HepG2 (cell line): ENCODE data around the gene DLG1. TPM values are rescaled to one million over a fixed set of nuclear protein-coding genes. Genes with fewer than 3 reads are reported as not detected.

Experiments
- ATAC-seq: fragments of 200-7000 bp; cut with Tn5 transposase; 3 replicates; pipeline ENCODE4 v1.9.1; 2020; ENCODE audit warnings: mild to moderate bottlenecking, moderate library complexity
- BruUV-seq: library from RNA; stranded (reverse); fragments of 400-500 nt; replicated peaks from 2 replicates; lab custom pipeline; 2021; lab: Mats Ljungman, UMichigan
- CTCF ChIA-PET: fragments of 300-600 bp; formaldehyde crosslinking; extraction: SDS; loops from one replicate; lab custom pipeline; 2021; ENCODE audit warnings: low total read pairs, inconsistent platforms, low intra/inter-chr PET ratio; lab: Yijun Ruan, JAX
- POLR2A ChIA-PET: fragments of 350-600 bp; sonication (Branson Sonifier 250); formaldehyde crosslinking; loops from one replicate; lab custom pipeline; 2020; ENCODE audit warnings: antibody characterized with exemption, inconsistent platforms; lab: Yijun Ruan, JAX
- DNase-seq: peaks from one replicate; pipeline ENCODE4 v3.0.0-alpha.2; 2015; ENCODE audit warnings: low spot score
- FAIRE-seq: peaks from 3 replicates; lab custom pipeline; 2011; peaks lifted over from hg19 to GRCh38; lab: Jason Lieb, UNC
- H2AFZ ChIP-seq: one replicate; pipeline ENCODE4 v1.6.1; 2011; ENCODE audit warnings: low read length, inconsistent platforms
- H3K27ac ChIP-seq: fragments of 300-600 bp; 3 replicates; pipeline ENCODE4 v1.8.0; 2011; ENCODE audit warnings: mixed run types, mild to moderate bottlenecking, mixed read lengths, low read length, inconsistent platforms; ENCODE audit not compliant: insufficient read depth; ENCODE audit errors: extremely low read length
- H3K27me3 ChIP-seq, 2 experiments: fragments of 200-600 bp in 1 of 2; 2 replicates in 1 of 2; 3 replicates in 1 of 2; pipeline versions ENCODE4 v1.6.0 to v1.8.0; 2011; ENCODE audit warnings: low read length in 2 of 2, mild to moderate bottlenecking in 2 of 2, moderate library complexity in 2 of 2, inconsistent platforms in 1 of 2; ENCODE audit not compliant: insufficient read depth in 2 of 2, control insufficient read depth in 1 of 2
- H3K36me3 ChIP-seq, 2 experiments: fragments of 200-600 bp in 1 of 2; replicated peaks in 1 of 2; 2 replicates in 1 of 2; 3 replicates in 1 of 2; pipeline versions ENCODE4 v1.5.1 to v1.8.0; 2011; ENCODE audit warnings: low read length in 2 of 2, inconsistent platforms in 1 of 2; ENCODE audit not compliant: insufficient read depth in 2 of 2, control insufficient read depth in 1 of 2
- H3K4me1 ChIP-seq: 2 replicates; pipeline ENCODE4 v1.5.1; 2012; ENCODE audit warnings: low read length, inconsistent platforms; ENCODE audit not compliant: insufficient read depth
- H3K4me2 ChIP-seq: 2 replicates; pipeline ENCODE4 v1.6.0; 2011; ENCODE audit warnings: low read depth, low read length, inconsistent platforms
- H3K4me3 ChIP-seq, 3 experiments: fragments of 200-600 bp in 1 of 3; sonication (generic), shearing (Covaris generic) in 1 of 3; replicated peaks in 1 of 3; 2 replicates each; pipeline ENCODE4 v1.5.1; 2011 to 2016; ENCODE audit warnings: low read length in 3 of 3, inconsistent platforms in 2 of 3, low read depth in 2 of 3, mild to moderate bottlenecking in 2 of 3, control low read depth in 1 of 3, mixed read lengths in 1 of 3; ENCODE audit not compliant: insufficient read depth in 1 of 3
- H3K79me2 ChIP-seq: one replicate; pipeline ENCODE4 v1.6.1; 2011; ENCODE audit warnings: low read length, inconsistent platforms; ENCODE audit not compliant: insufficient read depth
- H3K9ac ChIP-seq: 2 replicates; pipeline ENCODE4 v1.6.0; 2011; ENCODE audit warnings: mild to moderate bottlenecking, low read depth, low read length, inconsistent platforms; ENCODE audit not compliant: insufficient read depth
- H3K9me3 ChIP-seq: 2 replicates; pipeline ENCODE4 v1.5.1; 2012; ENCODE audit warnings: mild to moderate bottlenecking, low read length
- H4K20me1 ChIP-seq: 2 replicates; pipeline ENCODE4 v1.6.0; 2011; ENCODE audit warnings: inconsistent platforms, mild to moderate bottlenecking, low read length, moderate library complexity; ENCODE audit not compliant: insufficient read depth
- BCL6 ChIP-seq: IDR thresholded peaks from 2 replicates; pipeline ENCODE4 v1.6.1; 2016; ENCODE audit warnings: missing genetic modification reagents, missing compliant biosample characterization
- BRCA1 ChIP-seq: sonication (generic); formaldehyde crosslinking; IDR thresholded peaks from 2 replicates; pipeline ENCODE4 v1.4.0; 2020; ENCODE audit warnings: missing genetic modification reagents
- E2F1 ChIP-seq: sonication (generic); formaldehyde crosslinking; IDR thresholded peaks from 2 replicates; pipeline ENCODE4 v1.5.0; 2020; ENCODE audit warnings: missing genetic modification reagents
- HOXA9 ChIP-seq: sonication (generic); formaldehyde crosslinking; IDR thresholded peaks from 2 replicates; pipeline ENCODE4 v1.8.1; 2022; ENCODE audit warnings: missing genetic modification reagents, mild to moderate bottlenecking, moderate library complexity, borderline replicate concordance
- IRX3 ChIP-seq: sonication (generic); formaldehyde crosslinking; IDR thresholded peaks from 2 replicates; pipeline ENCODE4 v1.8.1; 2023; ENCODE audit warnings: mild to moderate bottlenecking, low read depth, missing genetic modification reagents, borderline replicate concordance
- POGZ ChIP-seq: sonication (generic); formaldehyde crosslinking; IDR thresholded peaks from 2 replicates; pipeline ENCODE4 v1.4.0; 2020; ENCODE audit warnings: mild to moderate bottlenecking, missing genetic modification reagents
- PRMT3 ChIP-seq: sonication (generic); formaldehyde crosslinking; IDR thresholded peaks from 2 replicates; pipeline ENCODE4 v1.8.1; 2022; ENCODE audit warnings: low read depth, mild to moderate bottlenecking, moderate library complexity, missing genetic modification reagents, borderline replicate concordance
- RCOR2 ChIP-seq: IDR thresholded peaks from 2 replicates; pipeline ENCODE4 v1.6.1; 2016; ENCODE audit warnings: missing biosample characterization, missing genetic modification reagents
- SAFB2 ChIP-seq: sonication (generic); formaldehyde crosslinking; IDR thresholded peaks from 2 replicates; pipeline ENCODE4 v1.5.1; 2020; ENCODE audit warnings: missing genetic modification reagents, low read depth, mild to moderate bottlenecking, borderline replicate concordance
- SALL2 ChIP-seq: sonication (generic); formaldehyde crosslinking; IDR thresholded peaks from 2 replicates; pipeline ENCODE4 v1.8.1; 2023; ENCODE audit warnings: mild to moderate bottlenecking, missing genetic modification reagents, inconsistent platforms
- SP2 ChIP-seq: sonication (generic); formaldehyde crosslinking; IDR thresholded peaks from 2 replicates; pipeline ENCODE4 v1.5.1; 2020; ENCODE audit warnings: mild to moderate bottlenecking, missing genetic modification reagents
- STAT5B ChIP-seq: sonication (generic); formaldehyde crosslinking; IDR thresholded peaks from 2 replicates; pipeline ENCODE4 v1.4.0; 2020; ENCODE audit warnings: missing genetic modification reagents
- TIGD3 ChIP-seq: sonication (generic); formaldehyde crosslinking; IDR thresholded peaks from 2 replicates; pipeline ENCODE4 v1.5.1; 2020; ENCODE audit warnings: mild to moderate bottlenecking, missing genetic modification reagents, borderline replicate concordance
- ZFP62 ChIP-seq: sonication (generic); formaldehyde crosslinking; IDR thresholded peaks from 2 replicates; pipeline ENCODE4 v1.4.0; 2020; ENCODE audit warnings: missing genetic modification reagents
- ZNF180 ChIP-seq: sonication (generic); formaldehyde crosslinking; IDR thresholded peaks from 2 replicates; pipeline ENCODE4 v1.4.0; 2020; ENCODE audit warnings: low read depth, missing genetic modification reagents, borderline replicate concordance
- ZNF33B ChIP-seq: sonication (generic); formaldehyde crosslinking; IDR thresholded peaks from 2 replicates; pipeline ENCODE4 v1.5.1; 2020; ENCODE audit warnings: mild to moderate bottlenecking, missing genetic modification reagents
- ZNF501 ChIP-seq: sonication (generic); formaldehyde crosslinking; IDR thresholded peaks from 2 replicates; pipeline ENCODE4 v1.5.1; 2020; ENCODE audit warnings: mild to moderate bottlenecking, moderate library complexity, missing genetic modification reagents
- ZNF556 ChIP-seq: sonication (generic); formaldehyde crosslinking; IDR thresholded peaks from 2 replicates; pipeline ENCODE4 v1.4.0; 2020; ENCODE audit warnings: mild to moderate bottlenecking, missing genetic modification reagents, borderline replicate concordance
- ZNF589 ChIP-seq: sonication (generic); formaldehyde crosslinking; conservative IDR thresholded peaks from 2 replicates; pipeline ENCODE4 v1.8.0; 2022; ENCODE audit warnings: mild to moderate bottlenecking, moderate library complexity, missing genetic modification reagents
- WGBS: methylation state at CpG from one replicate; pipeline ENCODE4 v1.1.6; 2017; ENCODE audit warnings: low lambda C conversion rate; 5-methylcytosine and 5-hydroxymethylcytosine counted together
- in situ Hi-C: cut with HindIII; loops from 2 replicates; pipeline ENCODE4 v1.10.0; 2017; ENCODE audit warnings: low pct_unique_long_range_greater_than_20kb; ENCODE audit not compliant: extremely low pct_ligation_motif_present
- intact Hi-C: fragments of 100-400 bp; cut with micrococcal nuclease; formaldehyde crosslinking; loops from one replicate; pipeline ENCODE4 v1.10.0; 2022; ENCODE audit not compliant: unreplicated experiment
- polyA plus RNA-seq, 8 experiments: library from polyadenylated mRNA; depleted of rRNA in 3 of 8; stranded (reverse) in 7 of 8; unstranded in 1 of 8; fragments of >200 nt; fragmentation: Illumina TruSeq in 4 of 8; extraction: Trizol in 4 of 8; gene quantifications; 2 replicates each; pipeline versions ENCODE4 v1.2.1 to v1.2.3, GENCODE V29; 2011 to 2016; ENCODE audit warnings: low read depth in 4 of 8, missing spikeins in 1 of 8, mixed read lengths in 1 of 8; ENCODE audit not compliant: insufficient read depth in 1 of 8
- total RNA-seq, 5 experiments: library from RNA; depleted of rRNA; stranded (reverse); fragments of >200 nt; fragmentation: Illumina TruSeq; extraction: Trizol; gene quantifications; 2 replicates each; pipeline ENCODE4 v1.2.3, GENCODE V29; 2016; ENCODE audit warnings: low read depth in 1 of 5
- TF ChIP-seq, protein P1 (sequence below): sonication (generic); formaldehyde crosslinking; conservative IDR thresholded peaks from 2 replicates; pipeline ENCODE4 v1.5.0; 2020; ENCODE audit warnings: missing genetic modification reagents

DLG1 gene
- total and polyA plus RNA-seq, 2 of the 13 experiments (the other 11 are each of a cell fraction or from before 2014, with no cell fraction given): 30.5 to 104 TPM

GRCh38 chr3:197229178-197229577 is 69.2 kb downstream of the DLG1 start (continued):
- TF ChIP-seq ZNF556 (CRISPR knock-in tag) (no peak), SP2 (CRISPR knock-in tag) (no peak), BRCA1 (CRISPR knock-in tag) (no peak), PRMT3 (no peak), SALL2 (CRISPR knock-in tag) (no peak), ZNF33B (CRISPR knock-in tag) (no peak), RCOR2 (CRISPR knock-in tag) (no peak)
- TF ChIP-seq, protein P1, sequence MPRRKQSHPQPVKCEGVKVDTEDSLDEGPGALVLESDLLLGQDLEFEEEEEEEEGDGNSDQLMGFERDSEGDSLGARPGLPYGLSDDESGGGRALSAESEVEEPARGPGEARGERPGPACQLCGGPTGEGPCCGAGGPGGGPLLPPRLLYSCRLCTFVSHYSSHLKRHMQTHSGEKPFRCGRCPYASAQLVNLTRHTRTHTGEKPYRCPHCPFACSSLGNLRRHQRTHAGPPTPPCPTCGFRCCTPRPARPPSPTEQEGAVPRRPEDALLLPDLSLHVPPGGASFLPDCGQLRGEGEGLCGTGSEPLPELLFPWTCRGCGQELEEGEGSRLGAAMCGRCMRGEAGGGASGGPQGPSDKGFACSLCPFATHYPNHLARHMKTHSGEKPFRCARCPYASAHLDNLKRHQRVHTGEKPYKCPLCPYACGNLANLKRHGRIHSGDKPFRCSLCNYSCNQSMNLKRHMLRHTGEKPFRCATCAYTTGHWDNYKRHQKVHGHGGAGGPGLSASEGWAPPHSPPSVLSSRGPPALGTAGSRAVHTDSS (CRISPR knock-in tag): no peak

DNA sequence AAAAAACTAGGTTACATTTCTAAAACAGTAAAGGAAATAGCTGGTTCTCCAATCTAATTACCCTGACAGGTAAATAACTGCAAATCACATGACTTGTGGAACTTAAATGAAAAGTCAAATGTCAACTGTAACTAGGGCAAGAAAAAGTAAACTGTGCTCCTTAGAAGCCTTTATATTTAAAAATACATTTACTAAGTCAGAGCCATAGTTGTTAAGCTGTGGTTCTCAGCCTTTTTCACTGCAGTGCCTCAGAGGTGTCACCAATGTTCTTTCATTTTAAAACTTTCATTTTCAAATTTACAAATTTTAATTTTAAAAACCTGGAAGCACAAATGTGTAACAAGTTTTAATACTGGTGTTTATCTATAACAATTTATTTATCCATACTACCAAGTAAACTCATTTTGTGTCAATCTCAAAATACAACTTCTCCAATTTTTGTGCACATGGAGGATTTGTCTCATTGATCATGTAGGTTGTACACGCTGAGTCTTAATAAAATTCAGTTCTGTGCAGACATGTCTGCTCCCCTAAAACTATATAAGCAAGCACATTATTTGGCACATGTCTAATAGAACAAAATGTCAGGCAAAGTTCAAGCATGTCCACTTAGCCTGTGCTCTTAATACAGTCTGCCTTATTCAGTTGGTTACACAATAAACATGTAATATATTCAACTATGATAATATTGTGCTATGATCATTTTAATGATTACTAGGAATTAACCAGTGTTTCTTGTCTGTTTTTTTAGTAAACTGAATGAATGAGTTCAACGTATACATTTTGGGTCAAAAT is 70.4 kb downstream of the DLG1 start:
- H3K79me2 ChIP-seq: peaks cover 97% of the 10 kb centered on the region
- H4K20me1 ChIP-seq: peaks cover 20% of the 10 kb centered on the region; the same call in 1 of the 2 replicates
- no peaks in the 10 kb centered on the region for H3K27me3 ChIP-seq
- 97% methylated on average over 2 of the region's 2 CpGs for WGBS
- H3K36me3 ChIP-seq: peaks cover 0 to 6% of the 10 kb centered on the region in 2 experiments; a peak in 2 of 5 replicates
- POLR2A ChIA-PET: no interaction called here
- intact Hi-C loops: no loop called here
- in situ Hi-C loops: no loop called here
- DNase-seq (no peak), ATAC-seq (no peak), FAIRE-seq (no peak)
- no peak overlapping the region for H3K27ac ChIP-seq
- CTCF ChIA-PET: no interaction called here
- H3K4me2 ChIP-seq: no peak overlapping the region
- no peak overlapping the region for H3K9ac ChIP-seq
- no peaks in the 10 kb centered on the region for H3K9me3 ChIP-seq
- H2AFZ ChIP-seq: no peak overlapping the region
- H3K4me3 ChIP-seq: no peak overlapping the region
- H3K4me1 ChIP-seq: peaks cover 45% of the 10 kb centered on the region
- BruUV-seq: no TSS peak
- no peak for TF ChIP-seq ZFP62 (CRISPR knock-in tag)
- TF ChIP-seq HOXA9 (CRISPR knock-in tag): no peak
- TF ChIP-seq STAT5B (CRISPR knock-in tag): no peak
- no peak for TF ChIP-seq IRX3 (CRISPR knock-in tag)
- no peak for TF ChIP-seq ZNF180 (CRISPR knock-in tag)
- TF ChIP-seq POGZ (CRISPR knock-in tag): no peak
- no peak for TF ChIP-seq ZNF589 (CRISPR knock-in tag)
- no peak for TF ChIP-seq E2F1 (CRISPR knock-in tag)
- no peak for TF ChIP-seq TIGD3 (CRISPR knock-in tag)
- no peak for TF ChIP-seq BCL6
- TF ChIP-seq ZNF501 (CRISPR knock-in tag): no peak
- TF ChIP-seq SAFB2 (CRISPR knock-in tag): no peak
